ENCODE results near the gene CDKN2D.

- TF ChIP-seq CTCF (IDR thresholded peaks at IDR 0.05; ENCODE audit: poor library complexity) (no peak), EZH2 (IDR thresholded peaks at IDR 0.05; ENCODE audit: borderline replicate concordance) (no peak)
Observed at GRCh38 chr19:10553943-10554381, 14.8 kb downstream of the CDKN2D start.

Data from hepatocyte (in vitro differentiated cells).